HepG2 (cell line): ENCODE measurements around the gene CMIP. TPM values are rescaled to one million over a fixed set of nuclear protein-coding genes. Genes with fewer than 3 reads are reported as not detected.

Experiments used
- GFI1 ChIP-seq: sonication (generic); formaldehyde crosslinking; IDR thresholded peaks from 2 replicates; pipeline ENCODE4 v1.5.0; 2020; ENCODE audit warnings: missing genetic modification reagents, mild to moderate bottlenecking, borderline replicate concordance
- HNRNPLL ChIP-seq: fragments of 200-400 bp; formaldehyde crosslinking; IDR thresholded peaks from 2 replicates; pipeline ENCODE4 v1.6.1; 2017; ENCODE audit warnings: mild to moderate bottlenecking, low read depth, low read length; ENCODE audit not compliant: poor library complexity, severe bottlenecking
- HOXA9 ChIP-seq: sonication (generic); formaldehyde crosslinking; IDR thresholded peaks from 2 replicates; pipeline ENCODE4 v1.8.1; 2022; ENCODE audit warnings: missing genetic modification reagents, mild to moderate bottlenecking, moderate library complexity, borderline replicate concordance
- MIER2 ChIP-seq: IDR thresholded peaks from 2 replicates; pipeline ENCODE4 v1.6.1; 2016; ENCODE audit warnings: missing biosample characterization, missing genetic modification reagents
- ZNF451 ChIP-seq: sonication (generic); formaldehyde crosslinking; IDR thresholded peaks from 2 replicates; pipeline ENCODE4 v1.5.0; 2020; ENCODE audit warnings: mild to moderate bottlenecking, missing genetic modification reagents
- ZNF543 ChIP-seq: sonication (generic); formaldehyde crosslinking; IDR thresholded peaks from 2 replicates; pipeline ENCODE4 v1.4.0; 2020; ENCODE audit warnings: mild to moderate bottlenecking, missing genetic modification reagents
- ZNF607 ChIP-seq: sonication (generic); formaldehyde crosslinking; IDR thresholded peaks from 2 replicates; pipeline ENCODE4 v1.5.1; 2020; ENCODE audit warnings: missing genetic modification reagents, mild to moderate bottlenecking, borderline replicate concordance
- ZNF614 ChIP-seq: IDR thresholded peaks from 2 replicates; pipeline ENCODE4 v1.6.1; 2018; ENCODE audit warnings: missing biosample characterization, missing genetic modification reagents, inconsistent platforms, borderline replicate concordance
- ZNF891 ChIP-seq: sonication (generic); formaldehyde crosslinking; IDR thresholded peaks from 2 replicates; pipeline ENCODE4 v1.5.0; 2020; ENCODE audit warnings: mild to moderate bottlenecking, missing genetic modification reagents
- polyA plus RNA-seq, 8 experiments: library from polyadenylated mRNA; depleted of rRNA in 3 of 8; stranded (reverse) in 7 of 8; unstranded in 1 of 8; fragments of >200 nt; fragmentation: Illumina TruSeq in 4 of 8; extraction: Trizol in 4 of 8; gene quantifications; 2 replicates each; pipeline versions ENCODE4 v1.2.1 to v1.2.3, GENCODE V29; 2011 to 2016; ENCODE audit warnings: low read depth in 4 of 8, missing spikeins in 1 of 8, mixed read lengths in 1 of 8; ENCODE audit not compliant: insufficient read depth in 1 of 8
- total RNA-seq, 5 experiments: library from RNA; depleted of rRNA; stranded (reverse); fragments of >200 nt; fragmentation: Illumina TruSeq; extraction: Trizol; gene quantifications; 2 replicates each; pipeline ENCODE4 v1.2.3, GENCODE V29; 2016; ENCODE audit warnings: low read depth in 1 of 5
- TF ChIP-seq, protein P1 (sequence below): sonication (generic); formaldehyde crosslinking; IDR thresholded peaks from 2 replicates; pipeline ENCODE4 v1.4.0; 2020; ENCODE audit warnings: missing genetic modification reagents, mild to moderate bottlenecking, borderline replicate concordance
- TF ChIP-seq, protein P2 (sequence below): sonication (generic); formaldehyde crosslinking; IDR thresholded peaks from 2 replicates; pipeline ENCODE4 v1.4.0; 2020; ENCODE audit warnings: mild to moderate bottlenecking, missing genetic modification reagents
- TF ChIP-seq, protein P3 (sequence below), 2 experiments: sonication (generic) in 1 of 2; formaldehyde crosslinking in 1 of 2; IDR thresholded peaks; 2 replicates each; pipeline versions ENCODE4 v1.6.1 to v1.9.0; 2014 to 2022; ENCODE audit warnings: antibody characterized with exemption in 1 of 2, borderline replicate concordance in 1 of 2, inconsistent platforms in 1 of 2, low read depth in 1 of 2, missing genetic modification reagents in 1 of 2
- TF ChIP-seq, protein P4 (sequence below): sonication (generic); formaldehyde crosslinking; IDR thresholded peaks from 2 replicates; pipeline ENCODE4 v1.5.1; 2020; ENCODE audit warnings: mild to moderate bottlenecking, missing genetic modification reagents, moderate library complexity
- TF ChIP-seq, protein P5 (sequence below): sonication (generic); formaldehyde crosslinking; IDR thresholded peaks from 2 replicates; pipeline ENCODE4 v1.5.1; 2020; ENCODE audit warnings: mild to moderate bottlenecking, missing genetic modification reagents, moderate library complexity

CMIP gene
- total and polyA plus RNA-seq, 2 of the 13 experiments (the other 11 are each of a cell fraction or from before 2014, with no cell fraction given), result 10.9 to 18.1 TPM

DNA sequence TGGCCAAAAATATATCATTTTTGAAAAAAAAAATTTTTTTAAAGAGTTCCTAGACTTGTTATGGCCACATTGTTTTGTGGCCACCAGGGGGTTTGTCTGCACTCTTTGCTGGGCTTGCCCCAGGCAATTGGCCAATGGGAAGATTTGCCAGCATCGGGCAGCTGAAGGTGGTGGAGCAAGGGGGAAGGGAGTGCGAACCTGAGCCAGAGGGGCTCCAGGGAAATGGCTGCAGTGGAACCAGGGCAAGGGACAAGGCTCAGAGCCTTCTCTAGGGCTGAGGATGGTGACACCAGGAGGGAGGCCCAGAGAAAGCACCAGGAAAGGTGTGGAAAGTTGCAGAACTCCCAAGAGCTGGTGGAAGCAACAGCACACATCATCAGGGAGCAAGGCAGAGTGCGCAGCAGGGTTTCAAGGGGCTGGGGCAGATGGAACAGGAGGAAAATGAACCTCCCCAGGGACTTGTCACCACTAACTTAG is 15.5 kb upstream of the CMIP start (continued):
- TF ChIP-seq, protein P1, sequence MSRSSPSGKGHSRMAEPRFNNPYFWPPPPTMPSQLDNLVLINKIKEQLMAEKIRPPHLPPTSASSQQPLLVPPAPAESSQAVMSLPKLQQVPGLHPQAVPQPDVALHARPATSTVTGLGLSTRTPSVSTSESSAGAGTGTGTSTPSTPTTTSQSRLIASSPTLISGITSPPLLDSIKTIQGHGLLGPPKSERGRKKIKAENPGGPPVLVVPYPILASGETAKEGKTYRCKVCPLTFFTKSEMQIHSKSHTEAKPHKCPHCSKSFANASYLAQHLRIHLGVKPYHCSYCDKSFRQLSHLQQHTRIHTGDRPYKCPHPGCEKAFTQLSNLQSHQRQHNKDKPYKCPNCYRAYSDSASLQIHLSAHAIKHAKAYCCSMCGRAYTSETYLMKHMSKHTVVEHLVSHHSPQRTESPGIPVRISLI, result peak; percentile 73; the same call in 1 of the 2 replicates
- TF ChIP-seq, protein P2, sequence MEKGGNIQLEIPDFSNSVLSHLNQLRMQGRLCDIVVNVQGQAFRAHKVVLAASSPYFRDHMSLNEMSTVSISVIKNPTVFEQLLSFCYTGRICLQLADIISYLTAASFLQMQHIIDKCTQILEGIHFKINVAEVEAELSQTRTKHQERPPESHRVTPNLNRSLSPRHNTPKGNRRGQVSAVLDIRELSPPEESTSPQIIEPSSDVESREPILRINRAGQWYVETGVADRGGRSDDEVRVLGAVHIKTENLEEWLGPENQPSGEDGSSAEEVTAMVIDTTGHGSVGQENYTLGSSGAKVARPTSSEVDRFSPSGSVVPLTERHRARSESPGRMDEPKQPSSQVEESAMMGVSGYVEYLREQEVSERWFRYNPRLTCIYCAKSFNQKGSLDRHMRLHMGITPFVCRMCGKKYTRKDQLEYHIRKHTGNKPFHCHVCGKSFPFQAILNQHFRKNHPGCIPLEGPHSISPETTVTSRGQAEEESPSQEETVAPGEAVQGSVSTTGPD, result no peak
- TF ChIP-seq ZNF451 (CRISPR knock-in tag), result no peak
- TF ChIP-seq, protein P3, sequence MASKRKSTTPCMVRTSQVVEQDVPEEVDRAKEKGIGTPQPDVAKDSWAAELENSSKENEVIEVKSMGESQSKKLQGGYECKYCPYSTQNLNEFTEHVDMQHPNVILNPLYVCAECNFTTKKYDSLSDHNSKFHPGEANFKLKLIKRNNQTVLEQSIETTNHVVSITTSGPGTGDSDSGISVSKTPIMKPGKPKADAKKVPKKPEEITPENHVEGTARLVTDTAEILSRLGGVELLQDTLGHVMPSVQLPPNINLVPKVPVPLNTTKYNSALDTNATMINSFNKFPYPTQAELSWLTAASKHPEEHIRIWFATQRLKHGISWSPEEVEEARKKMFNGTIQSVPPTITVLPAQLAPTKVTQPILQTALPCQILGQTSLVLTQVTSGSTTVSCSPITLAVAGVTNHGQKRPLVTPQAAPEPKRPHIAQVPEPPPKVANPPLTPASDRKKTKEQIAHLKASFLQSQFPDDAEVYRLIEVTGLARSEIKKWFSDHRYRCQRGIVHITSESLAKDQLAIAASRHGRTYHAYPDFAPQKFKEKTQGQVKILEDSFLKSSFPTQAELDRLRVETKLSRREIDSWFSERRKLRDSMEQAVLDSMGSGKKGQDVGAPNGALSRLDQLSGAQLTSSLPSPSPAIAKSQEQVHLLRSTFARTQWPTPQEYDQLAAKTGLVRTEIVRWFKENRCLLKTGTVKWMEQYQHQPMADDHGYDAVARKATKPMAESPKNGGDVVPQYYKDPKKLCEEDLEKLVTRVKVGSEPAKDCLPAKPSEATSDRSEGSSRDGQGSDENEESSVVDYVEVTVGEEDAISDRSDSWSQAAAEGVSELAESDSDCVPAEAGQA (IDR thresholded peaks at IDR 0.05; ENCODE audit: low read depth), result no peak; the same call in 1 of the 2 replicates
- TF ChIP-seq, protein P3 (CRISPR knock-in tag; IDR thresholded peaks at IDR 0.05; ENCODE audit: borderline replicate concordance), result no peak
- no peak for TF ChIP-seq ZNF543 (CRISPR knock-in tag)
- TF ChIP-seq, protein P4, sequence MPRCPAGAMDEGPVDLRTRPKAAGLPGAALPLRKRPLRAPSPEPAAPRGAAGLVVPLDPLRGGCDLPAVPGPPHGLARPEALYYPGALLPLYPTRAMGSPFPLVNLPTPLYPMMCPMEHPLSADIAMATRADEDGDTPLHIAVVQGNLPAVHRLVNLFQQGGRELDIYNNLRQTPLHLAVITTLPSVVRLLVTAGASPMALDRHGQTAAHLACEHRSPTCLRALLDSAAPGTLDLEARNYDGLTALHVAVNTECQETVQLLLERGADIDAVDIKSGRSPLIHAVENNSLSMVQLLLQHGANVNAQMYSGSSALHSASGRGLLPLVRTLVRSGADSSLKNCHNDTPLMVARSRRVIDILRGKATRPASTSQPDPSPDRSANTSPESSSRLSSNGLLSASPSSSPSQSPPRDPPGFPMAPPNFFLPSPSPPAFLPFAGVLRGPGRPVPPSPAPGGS (CRISPR knock-in tag), result no peak; the same call in 1 of the 2 replicates
- TF ChIP-seq ZNF614 (CRISPR knock-in tag), result 0 out of 2 replicates have a peak, but pooled peaks have one; percentile 50
- peak; percentile 49; the same call in 1 of the 2 replicates for TF ChIP-seq MIER2 (CRISPR knock-in tag)
- TF ChIP-seq ZNF891 (CRISPR knock-in tag), result 0 out of 2 replicates have a peak, but pooled peaks have one; percentile 13
- no peak for TF ChIP-seq ZNF607 (CRISPR knock-in tag)
- TF ChIP-seq, protein P5, sequence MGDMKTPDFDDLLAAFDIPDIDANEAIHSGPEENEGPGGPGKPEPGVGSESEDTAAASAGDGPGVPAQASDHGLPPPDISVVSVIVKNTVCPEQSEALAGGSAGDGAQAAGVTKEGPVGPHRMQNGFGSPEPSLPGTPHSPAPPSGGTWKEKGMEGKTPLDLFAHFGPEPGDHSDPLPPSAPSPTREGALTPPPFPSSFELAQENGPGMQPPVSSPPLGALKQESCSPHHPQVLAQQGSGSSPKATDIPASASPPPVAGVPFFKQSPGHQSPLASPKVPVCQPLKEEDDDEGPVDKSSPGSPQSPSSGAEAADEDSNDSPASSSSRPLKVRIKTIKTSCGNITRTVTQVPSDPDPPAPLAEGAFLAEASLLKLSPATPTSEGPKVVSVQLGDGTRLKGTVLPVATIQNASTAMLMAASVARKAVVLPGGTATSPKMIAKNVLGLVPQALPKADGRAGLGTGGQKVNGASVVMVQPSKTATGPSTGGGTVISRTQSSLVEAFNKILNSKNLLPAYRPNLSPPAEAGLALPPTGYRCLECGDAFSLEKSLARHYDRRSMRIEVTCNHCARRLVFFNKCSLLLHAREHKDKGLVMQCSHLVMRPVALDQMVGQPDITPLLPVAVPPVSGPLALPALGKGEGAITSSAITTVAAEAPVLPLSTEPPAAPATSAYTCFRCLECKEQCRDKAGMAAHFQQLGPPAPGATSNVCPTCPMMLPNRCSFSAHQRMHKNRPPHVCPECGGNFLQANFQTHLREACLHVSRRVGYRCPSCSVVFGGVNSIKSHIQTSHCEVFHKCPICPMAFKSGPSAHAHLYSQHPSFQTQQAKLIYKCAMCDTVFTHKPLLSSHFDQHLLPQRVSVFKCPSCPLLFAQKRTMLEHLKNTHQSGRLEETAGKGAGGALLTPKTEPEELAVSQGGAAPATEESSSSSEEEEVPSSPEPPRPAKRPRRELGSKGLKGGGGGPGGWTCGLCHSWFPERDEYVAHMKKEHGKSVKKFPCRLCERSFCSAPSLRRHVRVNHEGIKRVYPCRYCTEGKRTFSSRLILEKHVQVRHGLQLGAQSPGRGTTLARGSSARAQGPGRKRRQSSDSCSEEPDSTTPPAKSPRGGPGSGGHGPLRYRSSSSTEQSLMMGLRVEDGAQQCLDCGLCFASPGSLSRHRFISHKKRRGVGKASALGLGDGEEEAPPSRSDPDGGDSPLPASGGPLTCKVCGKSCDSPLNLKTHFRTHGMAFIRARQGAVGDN (CRISPR knock-in tag), result peak; percentile 72
- no peak for TF ChIP-seq HNRNPLL
- no peak for TF ChIP-seq GFI1 (CRISPR knock-in tag)
- no peak for TF ChIP-seq HOXA9 (CRISPR knock-in tag)
